ENCODE data around the gene CD177. TPM values are rescaled to one million over a fixed set of nuclear protein-coding genes. Genes with fewer than 3 reads are reported as not detected.
"Not testable (repeated sequence)": the region's sequence is repeated elsewhere in the genome, so short reads cannot be mapped to it uniquely, and the experiment has no call there.

The CD177 gene
- total and polyA plus RNA-seq, 8 donors = 0.25 to 11.3 (median 2.8) TPM; not detected in 3

DNA sequence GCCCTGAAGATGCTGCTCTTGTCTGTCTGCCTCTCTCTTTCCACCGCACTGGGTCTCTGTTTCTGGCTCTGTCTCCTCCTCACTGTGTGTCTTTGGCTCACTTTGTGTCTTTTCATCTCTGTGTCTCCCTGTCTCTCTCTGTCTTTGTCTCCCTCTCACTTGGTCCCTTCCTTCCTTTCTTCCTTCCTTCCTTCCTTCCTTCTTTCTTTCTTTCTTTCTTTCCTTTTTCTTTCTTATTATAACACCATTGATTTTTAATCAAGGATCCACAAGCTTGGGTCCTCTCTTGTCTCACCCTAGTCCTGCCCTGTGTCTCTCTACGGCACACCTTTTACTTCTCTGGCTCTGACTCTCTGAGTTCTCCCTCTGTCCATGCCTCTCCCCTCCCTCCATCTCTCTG is 14.3 kb downstream of the CD177 start:
- H3K4me3 ChIP-seq = no peak overlapping the region
- 68 to 92% (median 80%) methylated on average over 2 of the region's 2 CpGs for WGBS, 5 donors
- DNase-seq = no peak
- TF ChIP-seq POLR2AphosphoS5 (IDR thresholded peaks at IDR 0.05) = no peak
- no peak for TF ChIP-seq EP300 (IDR thresholded peaks at IDR 0.05)
- TF ChIP-seq POLR2A (IDR thresholded peaks at IDR 0.05) = no peak
- TF ChIP-seq, protein P1, sequence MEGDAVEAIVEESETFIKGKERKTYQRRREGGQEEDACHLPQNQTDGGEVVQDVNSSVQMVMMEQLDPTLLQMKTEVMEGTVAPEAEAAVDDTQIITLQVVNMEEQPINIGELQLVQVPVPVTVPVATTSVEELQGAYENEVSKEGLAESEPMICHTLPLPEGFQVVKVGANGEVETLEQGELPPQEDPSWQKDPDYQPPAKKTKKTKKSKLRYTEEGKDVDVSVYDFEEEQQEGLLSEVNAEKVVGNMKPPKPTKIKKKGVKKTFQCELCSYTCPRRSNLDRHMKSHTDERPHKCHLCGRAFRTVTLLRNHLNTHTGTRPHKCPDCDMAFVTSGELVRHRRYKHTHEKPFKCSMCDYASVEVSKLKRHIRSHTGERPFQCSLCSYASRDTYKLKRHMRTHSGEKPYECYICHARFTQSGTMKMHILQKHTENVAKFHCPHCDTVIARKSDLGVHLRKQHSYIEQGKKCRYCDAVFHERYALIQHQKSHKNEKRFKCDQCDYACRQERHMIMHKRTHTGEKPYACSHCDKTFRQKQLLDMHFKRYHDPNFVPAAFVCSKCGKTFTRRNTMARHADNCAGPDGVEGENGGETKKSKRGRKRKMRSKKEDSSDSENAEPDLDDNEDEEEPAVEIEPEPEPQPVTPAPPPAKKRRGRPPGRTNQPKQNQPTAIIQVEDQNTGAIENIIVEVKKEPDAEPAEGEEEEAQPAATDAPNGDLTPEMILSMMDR (IDR thresholded peaks at IDR 0.05) = no peak
- H3K9me3 ChIP-seq = no peaks in the 10 kb centered on the region
- H3K27ac ChIP-seq = peak overlapping the region in 2 of 5 donors; percentile 61 to 71
- H3K27me3 ChIP-seq = no peaks in the 10 kb centered on the region
- intact Hi-C loops (cut with DNase I; ENCODE audit: low total_unique reads) = no loop called here
- H3K36me3 ChIP-seq = no peaks in the 10 kb centered on the region
- peaks cover 0 to 15% (median 7%) of the 10 kb centered on the region in 4 donors for H3K4me1 ChIP-seq

DNA sequence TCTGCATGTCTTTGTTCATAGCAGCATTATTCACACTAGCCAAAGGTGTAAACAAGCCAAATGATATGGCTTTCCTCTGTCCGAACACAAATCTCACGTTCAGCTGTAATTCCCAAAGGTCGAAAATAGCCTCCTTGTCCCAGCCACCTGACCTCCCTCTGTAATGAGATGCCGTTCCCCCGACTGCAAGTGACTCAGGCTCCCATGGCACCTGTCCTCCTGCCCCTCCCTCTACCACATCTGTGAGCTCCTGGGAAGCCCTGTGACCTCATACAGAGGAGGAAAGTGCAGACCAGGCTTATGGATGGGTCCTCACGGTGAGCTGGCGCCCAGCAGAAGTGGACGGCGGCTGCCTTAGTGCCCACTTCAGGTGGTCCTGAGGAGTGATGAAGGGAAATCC is 15.4 kb downstream of the CD177 start:
- intact Hi-C loops (cut with DNase I; ENCODE audit: low total_unique reads); H3K4me3 ChIP-seq; H3K27me3 ChIP-seq; H3K36me3 ChIP-seq; H3K9me3 ChIP-seq: not testable (repeated sequence)
- peak in 1 of 3 donors; percentile 22 for TF ChIP-seq POLR2AphosphoS5 (IDR thresholded peaks at IDR 0.05)
- WGBS, 5 donors = 22 to 29% (median 23%) methylated on average over 5 of the region's 9 CpGs
- Histone ChIP-seq H3K4me1 (peaks cover 0 to 15% (median 7%) of the 10 kb centered on the region in 4 donors), H3K27ac (peak overlapping the region in 4 of 5 donors; percentile 29 to 71 (median 66))
- DNase-seq = peak in 1 of 2 donors; percentile 37

DNA sequence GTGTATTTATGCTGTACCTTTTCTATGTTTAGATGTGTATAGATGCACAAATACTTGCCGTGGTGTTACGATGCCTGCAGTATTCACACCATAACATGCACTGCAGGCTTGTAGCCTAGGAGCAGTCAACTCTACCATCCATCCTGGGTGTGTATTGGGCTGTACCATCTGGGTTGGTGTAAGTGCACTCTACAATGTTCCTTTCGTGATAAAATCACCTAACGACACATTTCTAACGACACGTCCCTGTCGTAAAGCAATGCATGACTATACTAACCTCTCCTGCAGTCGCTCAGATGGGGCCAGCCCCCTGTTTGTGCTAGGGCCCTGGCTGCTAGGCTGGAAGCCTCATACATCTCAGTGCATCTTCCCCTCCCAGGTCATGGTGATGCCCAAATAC is 18.4 kb downstream of the CD177 start:
- WGBS, 5 donors = 77 to 96% (median 92%) methylated on average over 8 of the region's 8 CpGs
- no peak for DNase-seq
- Histone ChIP-seq H3K27me3 (no peaks in the 10 kb centered on the region), H3K4me3 (no peak overlapping the region), H3K4me1 (peaks cover 0 to 15% (median 4%) of the 10 kb centered on the region in 4 donors), H3K27ac (no peak overlapping the region), H3K36me3 (no peaks in the 10 kb centered on the region), H3K9me3 (no peaks in the 10 kb centered on the region)
- intact Hi-C loops (cut with DNase I; ENCODE audit: low total_unique reads) = no loop called here
- TF ChIP-seq, protein P1 (IDR thresholded peaks at IDR 0.05) = no peak
- TF ChIP-seq POLR2A (IDR thresholded peaks at IDR 0.05) (no peak), EP300 (IDR thresholded peaks at IDR 0.05) (no peak), POLR2AphosphoS5 (IDR thresholded peaks at IDR 0.05) (no peak)

DNA sequence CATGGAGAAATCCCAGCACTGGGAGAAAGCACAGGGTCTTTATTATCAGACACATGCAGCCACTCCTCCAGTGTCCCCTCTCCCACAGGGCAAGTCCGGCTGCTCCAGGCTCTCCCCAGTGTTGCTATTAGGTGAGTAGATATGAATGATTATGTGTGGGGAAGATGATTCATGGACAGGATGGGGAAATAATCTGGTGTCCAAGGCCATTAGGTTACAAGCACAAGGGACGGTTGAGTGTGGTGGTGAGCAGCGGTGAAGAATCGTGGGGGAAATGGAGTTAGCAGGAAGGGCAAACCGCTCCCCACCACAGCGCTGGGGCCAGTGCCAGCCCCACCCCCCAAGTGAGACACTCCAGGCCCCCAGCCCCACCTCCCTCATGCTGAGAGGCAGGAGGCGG is 19.0 kb downstream of the CD177 start:
- DNase-seq = no peak
- H3K9me3 ChIP-seq = no peaks in the 10 kb centered on the region
- TF ChIP-seq POLR2A (IDR thresholded peaks at IDR 0.05) = no peak
- TF ChIP-seq EP300 (IDR thresholded peaks at IDR 0.05) = no peak
- TF ChIP-seq, protein P1 (IDR thresholded peaks at IDR 0.05) = no peak
- H3K27me3 ChIP-seq = no peaks in the 10 kb centered on the region
- no peak overlapping the region for H3K27ac ChIP-seq
- H3K4me3 ChIP-seq = no peak overlapping the region
- 66 to 91% (median 83%) methylated on average over 6 to 7 of the region's 7 CpGs for WGBS, 5 donors
- no peaks in the 10 kb centered on the region for H3K36me3 ChIP-seq
- intact Hi-C loops (cut with DNase I; ENCODE audit: low total_unique reads) = no loop called here
- H3K4me1 ChIP-seq = peaks cover 0 to 11% (median 4%) of the 10 kb centered on the region in 4 donors

DNA sequence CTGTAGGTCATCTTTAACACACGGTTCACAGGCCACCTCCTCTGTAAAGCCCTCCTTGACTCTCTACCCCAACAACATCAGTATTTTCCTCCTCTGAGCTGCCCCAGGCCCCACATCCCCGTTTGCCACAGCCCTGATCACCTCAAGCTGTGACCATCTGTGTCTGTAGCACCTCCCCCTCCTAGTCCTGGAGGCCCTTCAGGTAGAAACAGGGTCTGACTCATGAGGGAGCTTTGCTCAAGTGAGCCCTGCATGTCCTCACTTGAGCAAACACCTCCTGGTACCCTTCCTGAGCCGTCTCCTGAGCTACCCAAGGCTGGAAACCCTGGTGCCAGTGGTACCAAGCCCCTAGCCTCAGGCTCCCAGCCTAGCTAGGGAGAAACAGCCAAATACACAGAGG is 24.1 kb downstream of the CD177 start:
- H3K27ac ChIP-seq; H3K9me3 ChIP-seq; intact Hi-C loops (cut with DNase I; ENCODE audit: low total_unique reads); H3K36me3 ChIP-seq; H3K4me3 ChIP-seq; DNase-seq: not testable (repeated sequence)
- WGBS, 5 donors = no CpG with 5 or more reads among the region's 3 CpGs
- Histone ChIP-seq H3K4me1 (peaks cover 0 to 18% (median 7%) of the 10 kb centered on the region in 4 donors), H3K27me3 (peaks cover 0 to 21% (median 0%) of the 10 kb centered on the region in 3 donors)
